DMS79 treated with DMSO at 0.1 percent for 48 hours (cell line): ENCODE data around the gene CDC27.
"Not testable (repeated sequence)": the region's sequence is repeated elsewhere in the genome, so short reads cannot be mapped to it uniquely, and the experiment has no call there.

Experiments
- DNase-seq: peaks from one replicate; lab custom pipeline; 2025; lab: John Stamatoyannopoulos, UW

CDC27 gene

GRCh38 chr17:47134354-47134753, 54.7 kb downstream of the CDC27 start:
- DNase-seq = not testable (repeated sequence)

GRCh38 chr17:47131761-47132160, 57.3 kb downstream of the CDC27 start:
- DNase-seq = no peak

GRCh38 chr17:47126835-47127234, 62.3 kb downstream of the CDC27 start:
- not testable (repeated sequence) for DNase-seq

GRCh38 chr17:47123262-47123661, 65.8 kb downstream of the CDC27 start:
- not testable (repeated sequence) for DNase-seq

- no peak for DNase-seq
These were observed 68.5 kb downstream of the CDC27 start for GRCh38 chr17:47120521-47121095.

GRCh38 chr17:47119746-47120520, 69.2 kb downstream of the CDC27 start:
- no peak for DNase-seq

- no peak for DNase-seq
These were observed 71.7 kb downstream of the CDC27 start for GRCh38 chr17:47117386-47117785.

GRCh38 chr17:47106130-47106529, 83.0 kb downstream of the CDC27 start:
- DNase-seq = no peak

GRCh38 chr17:47105246-47105645, 83.8 kb downstream of the CDC27 start:
- DNase-seq = not testable (repeated sequence)

GRCh38 chr17:47102914-47103313, 86.2 kb downstream of the CDC27 start:
- no peak for DNase-seq

GRCh38 chr17:47099987-47100711, 88.9 kb downstream of the CDC27 start:
- peak; percentile 86 for DNase-seq

GRCh38 chr17:47099451-47099986, 89.6 kb downstream of the CDC27 start:
- DNase-seq = peak; percentile 15

- DNase-seq = no peak
These were observed 92.8 kb downstream of the CDC27 start for GRCh38 chr17:47096343-47096742.

- no peak for DNase-seq
These were observed 93.8 kb downstream of the CDC27 start for GRCh38 chr17:47095268-47095667.

GRCh38 chr17:47087093-47087492, 102.0 kb downstream of the CDC27 start:
- DNase-seq = no peak

GRCh38 chr17:47085736-47086135, 103.4 kb downstream of the CDC27 start:
- DNase-seq = no peak

GRCh38 chr17:47078801-47079200, 110.3 kb downstream of the CDC27 start:
- DNase-seq = no peak

- no peak for DNase-seq
These were observed 111.5 kb downstream of the CDC27 start for GRCh38 chr17:47077576-47077975.

- DNase-seq = no peak
These were observed 112.9 kb downstream of the CDC27 start for GRCh38 chr17:47076171-47076570.

- not testable (repeated sequence) for DNase-seq
These were observed 114.7 kb downstream of the CDC27 start for GRCh38 chr17:47074361-47074760.

GRCh38 chr17:47073629-47074028, 115.5 kb downstream of the CDC27 start:
- not testable (repeated sequence) for DNase-seq

GRCh38 chr17:47072886-47073285, 116.2 kb downstream of the CDC27 start:
- no peak for DNase-seq

GRCh38 chr17:47071171-47071570, 117.9 kb downstream of the CDC27 start:
- DNase-seq = not testable (repeated sequence)
